Panc1 (cell line): ENCODE data around the gene MINDY4. TPM values are rescaled to one million over a fixed set of nuclear protein-coding genes. Genes with fewer than 3 reads are reported as not detected.

Source experiments
- ATAC-seq: fragments of 200-7000 bp; cut with Tn5 transposase; 2 replicates; pipeline ENCODE4 v1.9.1; 2020; ENCODE audit warnings: mild to moderate bottlenecking, moderate library complexity
- BruUV-seq: library from RNA; stranded (reverse); fragments of 400-500 nt; replicated peaks from 2 replicates; lab custom pipeline; 2021; lab: Mats Ljungman, UMichigan
- CTCF ChIA-PET: fragments of 300-600 bp; sonication (Branson Sonifier 250); formaldehyde crosslinking; loops from one replicate; lab custom pipeline; 2022; ENCODE audit warnings: antibody characterized with exemption; lab: Charles Lee
- POLR2A ChIA-PET: fragments of 300-600 bp; sonication (Branson Sonifier 250); formaldehyde crosslinking; loops from one replicate; lab custom pipeline; 2022; ENCODE audit warnings: antibody characterized with exemption; lab: Charles Lee
- DNase-seq: peaks from one replicate; pipeline ENCODE4 v3.0.0-alpha.2; 2010; ENCODE audit warnings: low read depth, low spot score
- H3K27ac ChIP-seq: 2 replicates; pipeline ENCODE4 v1.5.1; 2011; ENCODE audit warnings: mild to moderate bottlenecking, low read length, inconsistent platforms
- H3K27me3 ChIP-seq: fragments of 200-500 bp; sonication (Bioruptor generic); 2 replicates; pipeline ENCODE4 v1.6.0; 2014; ENCODE audit warnings: low read length, inconsistent platforms; ENCODE audit not compliant: control insufficient read depth, insufficient read depth
- H3K36me3 ChIP-seq: fragments of 200-500 bp; sonication (Bioruptor generic); 2 replicates; pipeline ENCODE4 v1.5.1; 2014; ENCODE audit warnings: inconsistent platforms, mild to moderate bottlenecking, low read length, moderate library complexity; ENCODE audit not compliant: control insufficient read depth, insufficient read depth
- H3K4me1 ChIP-seq: 2 replicates; pipeline ENCODE4 v1.5.1; 2011; ENCODE audit warnings: inconsistent platforms, mild to moderate bottlenecking, low read length, moderate library complexity; ENCODE audit not compliant: control insufficient read depth, insufficient read depth
- H3K4me3 ChIP-seq, 2 experiments: 2 replicates each; pipeline ENCODE4 v1.5.1; 2011 to 2012; ENCODE audit warnings: low read depth in 2 of 2, low read length in 2 of 2, mild to moderate bottlenecking in 2 of 2, inconsistent platforms in 1 of 2, moderate library complexity in 1 of 2
- H3K9me3 ChIP-seq: fragments of 200-500 bp; sonication (Bioruptor generic); 2 replicates; pipeline ENCODE4 v1.5.1; 2014; ENCODE audit warnings: low read depth, mild to moderate bottlenecking, inconsistent platforms, low read length, moderate library complexity; ENCODE audit not compliant: control insufficient read depth, insufficient read depth
- POLR2AphosphoS5 ChIP-seq: IDR thresholded peaks from 2 replicates; pipeline ENCODE4 v1.6.1; 2012; ENCODE audit warnings: mild to moderate bottlenecking, low read depth, low read length, moderate library complexity
- REST ChIP-seq, 2 experiments: IDR thresholded peaks; 2 replicates each; pipeline ENCODE4 v1.6.1; 2011 to 2012; ENCODE audit warnings: low read depth in 2 of 2, control low read depth in 1 of 2, low read length in 1 of 2, mild to moderate bottlenecking in 1 of 2, moderate library complexity in 1 of 2; ENCODE audit not compliant: insufficient read depth in 1 of 2
- SIN3A ChIP-seq: IDR thresholded peaks from 2 replicates; pipeline ENCODE4 v1.6.1; 2012; ENCODE audit warnings: low read depth, mild to moderate bottlenecking, low read length, moderate library complexity, borderline replicate concordance; ENCODE audit not compliant: insufficient read depth
- TCF7L2 ChIP-seq: IDR thresholded peaks from 2 replicates; pipeline ENCODE4 v1.6.1; 2011; ENCODE audit warnings: mild to moderate bottlenecking, low read depth, low read length, inconsistent platforms
- in situ Hi-C: cut with HindIII; loops from 2 replicates; pipeline ENCODE4 v1.10.0; 2016; ENCODE audit warnings: low sequenced_read_pairs, low pct_unique_long_range_greater_than_20kb
- intact Hi-C: fragments of 100-400 bp; cut with micrococcal nuclease; formaldehyde crosslinking; loops from one replicate; pipeline ENCODE4 v1.10.0; 2022; ENCODE audit not compliant: unreplicated experiment
- total RNA-seq: library from RNA; stranded (reverse); gene quantifications from one replicate; pipeline ENCODE4 v1.2.1, GENCODE V29; 2021; ENCODE audit not compliant: unreplicated experiment
- TF ChIP-seq, protein P1 (sequence below): fragments of 450-650 bp; IDR thresholded peaks from 2 replicates; pipeline ENCODE4 v1.5.1; 2017; ENCODE audit warnings: mild to moderate bottlenecking

MINDY4 gene
- total RNA-seq, 1 experiment from 2014 or later: 6.2 TPM

DNA sequence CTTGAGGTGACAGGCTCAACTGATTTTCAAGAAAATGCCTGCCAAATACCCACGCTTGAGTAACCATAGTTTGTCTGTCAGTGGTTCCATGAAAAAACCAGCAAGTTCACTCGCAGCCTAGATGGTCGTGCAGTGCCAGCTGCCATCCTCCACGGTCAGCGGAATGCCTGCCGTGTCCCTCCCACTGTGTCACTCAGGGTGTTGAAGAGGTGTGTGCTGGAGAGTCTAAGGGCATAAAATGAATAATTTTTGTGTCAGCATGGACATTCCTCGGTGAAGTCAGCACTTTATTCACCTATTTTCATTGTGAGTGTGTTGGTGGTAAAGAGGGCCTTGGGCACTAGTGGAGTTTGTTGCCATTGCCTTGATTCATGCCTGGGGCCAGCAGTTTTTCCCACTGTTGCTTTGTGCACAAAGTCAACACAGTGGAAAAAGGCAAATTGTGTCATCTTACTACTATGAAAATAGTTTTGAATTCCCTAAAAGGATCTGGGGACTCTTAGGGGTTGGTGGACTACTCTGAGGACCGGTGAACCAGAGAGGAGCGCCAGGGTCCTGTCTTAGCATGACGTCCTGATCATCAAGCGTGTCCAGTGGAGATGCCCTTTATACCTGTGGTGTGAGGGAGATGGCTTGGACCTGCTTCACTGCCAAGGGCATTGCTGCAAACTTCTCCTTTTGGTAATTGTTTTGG, 17.6 kb downstream of the MINDY4 start:
- no peak overlapping the region for H3K27ac ChIP-seq
- no peaks in the 10 kb centered on the region for H3K36me3 ChIP-seq
- no peaks in the 10 kb centered on the region for H3K9me3 ChIP-seq
- no peak overlapping the region for H3K4me3 ChIP-seq
- no peaks in the 10 kb centered on the region for H3K27me3 ChIP-seq
- TF ChIP-seq, protein P1, sequence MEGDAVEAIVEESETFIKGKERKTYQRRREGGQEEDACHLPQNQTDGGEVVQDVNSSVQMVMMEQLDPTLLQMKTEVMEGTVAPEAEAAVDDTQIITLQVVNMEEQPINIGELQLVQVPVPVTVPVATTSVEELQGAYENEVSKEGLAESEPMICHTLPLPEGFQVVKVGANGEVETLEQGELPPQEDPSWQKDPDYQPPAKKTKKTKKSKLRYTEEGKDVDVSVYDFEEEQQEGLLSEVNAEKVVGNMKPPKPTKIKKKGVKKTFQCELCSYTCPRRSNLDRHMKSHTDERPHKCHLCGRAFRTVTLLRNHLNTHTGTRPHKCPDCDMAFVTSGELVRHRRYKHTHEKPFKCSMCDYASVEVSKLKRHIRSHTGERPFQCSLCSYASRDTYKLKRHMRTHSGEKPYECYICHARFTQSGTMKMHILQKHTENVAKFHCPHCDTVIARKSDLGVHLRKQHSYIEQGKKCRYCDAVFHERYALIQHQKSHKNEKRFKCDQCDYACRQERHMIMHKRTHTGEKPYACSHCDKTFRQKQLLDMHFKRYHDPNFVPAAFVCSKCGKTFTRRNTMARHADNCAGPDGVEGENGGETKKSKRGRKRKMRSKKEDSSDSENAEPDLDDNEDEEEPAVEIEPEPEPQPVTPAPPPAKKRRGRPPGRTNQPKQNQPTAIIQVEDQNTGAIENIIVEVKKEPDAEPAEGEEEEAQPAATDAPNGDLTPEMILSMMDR: no peak
- TF ChIP-seq POLR2AphosphoS5 (no peak), REST (IDR thresholded peaks at IDR 0.05; ENCODE audit: insufficient read depth in 1 of 2, low read depth in 2 of 2, low read length in 1 of 2) (no peak), TCF7L2 (no peak), SIN3A (no peak)
- H3K4me1 ChIP-seq: no peaks in the 10 kb centered on the region
- BruUV-seq: no TSS peak
- ChIA-PET CTCF (no interaction called here), POLR2A (no interaction called here)
- in situ Hi-C loops (no loop called here), intact Hi-C loops (no loop called here)
- no peak for ATAC-seq
- no peak for DNase-seq

GRCh38 chr7:30789334-30789711, 18.1 kb downstream of the MINDY4 start:
- no peak; the same call in 1 of the 2 replicates for ATAC-seq
- in situ Hi-C loops: no loop called here

More at GRCh38 chr7:30789334-30789711, 18.1 kb downstream of the MINDY4 start:
- no peaks in the 10 kb centered on the region for H3K9me3 ChIP-seq
- intact Hi-C loops: no loop called here
- no peak for TF ChIP-seq REST (IDR thresholded peaks at IDR 0.05; ENCODE audit: insufficient read depth in 1 of 2, low read depth in 2 of 2, low read length in 1 of 2)
- no peak for TF ChIP-seq SIN3A
- TF ChIP-seq POLR2AphosphoS5: no peak
- no peak for TF ChIP-seq TCF7L2
- TF ChIP-seq, protein P1: no peak
- no peaks in the 10 kb centered on the region for H3K27me3 ChIP-seq
- DNase-seq: no peak
- ChIA-PET CTCF (no interaction called here), POLR2A (no interaction called here)
- BruUV-seq: no TSS peak
- H3K27ac ChIP-seq: no peak overlapping the region
- H3K36me3 ChIP-seq: no peaks in the 10 kb centered on the region
- no peak overlapping the region for H3K4me3 ChIP-seq
- H3K4me1 ChIP-seq: no peaks in the 10 kb centered on the region
